ENCODE data around the gene MPND. TPM values are rescaled to one million over a fixed set of nuclear protein-coding genes. Genes with fewer than 3 reads are reported as not detected.

MPND gene
- total RNA-seq, 4 donors from 2014 or later, result 8.3 to 26.1 (median 20.8) TPM

GRCh38 chr19:4405977-4406376, 62.6 kb downstream of the MPND start:
- Histone ChIP-seq H3K4me3 (no peak overlapping the region), H3K27ac (no peak overlapping the region), H3K27me3 (no peaks in the 10 kb centered on the region), H3K36me3 (peaks cover 0 to 4% (median 0%) of the 10 kb centered on the region in 3 donors), H3K4me1 (peaks cover 0 to 12% (median 10%) of the 10 kb centered on the region in 4 donors), H3K9me3 (no peaks in the 10 kb centered on the region)
- no peak for DNase-seq
- no peak for TF ChIP-seq CTCF (IDR thresholded peaks at IDR 0.05)
- TF ChIP-seq POLR2A (IDR thresholded peaks at IDR 0.05), result no peak

GRCh38 chr19:4406626-4407025, 63.3 kb downstream of the MPND start:
- Histone ChIP-seq H3K27me3 (no peaks in the 10 kb centered on the region), H3K36me3 (peaks cover 0 to 4% (median 0%) of the 10 kb centered on the region in 3 donors), H3K4me3 (no peak overlapping the region), H3K27ac (no peak overlapping the region), H3K4me1 (peaks cover 0 to 10% (median 9%) of the 10 kb centered on the region in 4 donors), H3K9me3 (no peaks in the 10 kb centered on the region)
- TF ChIP-seq POLR2A (IDR thresholded peaks at IDR 0.05) (no peak), CTCF (IDR thresholded peaks at IDR 0.05) (no peak)
- no peak for DNase-seq

- Histone ChIP-seq H3K9me3 (no peaks in the 10 kb centered on the region), H3K27me3 (no peaks in the 10 kb centered on the region), H3K27ac (no peak overlapping the region), H3K36me3 (peaks cover 0 to 4% (median 0%) of the 10 kb centered on the region in 3 donors), H3K4me3 (no peak overlapping the region), H3K4me1 (no peaks in the 10 kb centered on the region)
- TF ChIP-seq CTCF (IDR thresholded peaks at IDR 0.05) (no peak), POLR2A (IDR thresholded peaks at IDR 0.05) (no peak)
- DNase-seq, result no peak
These were observed 66.0 kb downstream of the MPND start for GRCh38 chr19:4409123-4409933.

Other genes with a start within 250 kb of the MPND start
- gene MAP2K2, start 219.4 kb upstream of the MPND start, total RNA-seq, result 100 to 1,000 TPM; 168 to 283 (median 220) TPM
- gene CREB3L3, start 189.9 kb upstream of the MPND start, total RNA-seq, result 100 to 1,000 TPM in 3 of 4 donors, 10 to 100 TPM in 1; 45.4 to 528 (median 270) TPM
- gene SIRT6, start 161.0 kb upstream of the MPND start, total RNA-seq, result 100 to 1,000 TPM in 1 of 4 donors, 10 to 100 TPM in 3; 55.3 to 115 (median 84.9) TPM
- 1 to 10 TPM in 3 of 4 donors, under 1 TPM in 1; 0.83 to 3.9 (median 1.6) TPM for gene ANKRD24, start 160.9 kb upstream of the MPND start, total RNA-seq
- 10 to 100 TPM in 1 of 4 donors, 1 to 10 TPM in 2, not detected in 1; 1.4 to 12.4 (median 1.9) TPM for gene EBI3, start 114.0 kb upstream of the MPND start, total RNA-seq
- 10 to 100 TPM in 3 of 4 donors, 1 to 10 TPM in 1; 8.9 to 33.8 (median 24.1) TPM for gene YJU2, start 96.5 kb upstream of the MPND start, total RNA-seq
- gene SHD, start 64.3 kb upstream of the MPND start, total RNA-seq, result 10 to 100 TPM in 3 of 4 donors, not detected in 1; 21.3 to 27.7 (median 21.9) TPM
- gene TMIGD2, start 41.2 kb upstream of the MPND start, total RNA-seq, result 1 to 10 TPM; 2.2 to 6.1 (median 3.8) TPM
- 1 to 10 TPM in 3 of 4 donors, not detected in 1; 1.0 to 8.4 (median 1.4) TPM for gene FSD1, start 39.0 kb upstream of the MPND start, total RNA-seq
- gene STAP2, start 4.7 kb upstream of the MPND start, total RNA-seq, result 100 to 1,000 TPM in 3 of 4 donors, 10 to 100 TPM in 1; 90.8 to 227 (median 134) TPM
- gene SH3GL1, start 57.0 kb downstream of the MPND start, total RNA-seq, result 100 to 1,000 TPM in 1 of 4 donors, 10 to 100 TPM in 3; 69.3 to 102 (median 73.9) TPM
- gene CHAF1A, start 59.1 kb downstream of the MPND start, total RNA-seq, result 10 to 100 TPM in 3 of 4 donors, 1 to 10 TPM in 1; 7.5 to 66.8 (median 14.4) TPM
- gene UBXN6, start 114.2 kb downstream of the MPND start, total RNA-seq, result 100 to 1,000 TPM in 3 of 4 donors, 10 to 100 TPM in 1; 94.9 to 178 (median 163) TPM
- gene HDGFL2, start 128.7 kb downstream of the MPND start, total RNA-seq, result 10 to 100 TPM; 20.5 to 73.4 (median 28.6) TPM
- 1 to 10 TPM in 3 of 4 donors, under 1 TPM in 1; 0.83 to 5.1 (median 2.3) TPM for gene PLIN4, start 174.9 kb downstream of the MPND start, total RNA-seq
- gene PLIN5, start 191.7 kb downstream of the MPND start, total RNA-seq, result 1 to 10 TPM in 2 of 4 donors, not detected in 2; 2.1 to 3.2 TPM
- gene LRG1, start 196.5 kb downstream of the MPND start, total RNA-seq, result 1 to 10 TPM; 1.7 to 3.5 (median 3.0) TPM
- 1 to 10 TPM; 1.2 to 9.9 (median 3.2) TPM for gene SEMA6B, start 216.1 kb downstream of the MPND start, total RNA-seq

Measured in Peyer's patch (tissue), 4 donors.